GM21528 (cell line): ENCODE measurements around the gene YPEL1.
"Not testable (repeated sequence)": the region's sequence is repeated elsewhere in the genome, so short reads cannot be mapped to it uniquely, and the experiment has no call there.

ENCODE experiments used
- ATAC-seq: cut with Tn5 transposase; IDR thresholded peaks from one replicate; pipeline ENCODE4 v1.9.1; 2021; ENCODE audit warnings: mild to moderate bottlenecking, moderate library complexity; ENCODE audit not compliant: unreplicated experiment, low FRiP score

The YPEL1 gene

DNA sequence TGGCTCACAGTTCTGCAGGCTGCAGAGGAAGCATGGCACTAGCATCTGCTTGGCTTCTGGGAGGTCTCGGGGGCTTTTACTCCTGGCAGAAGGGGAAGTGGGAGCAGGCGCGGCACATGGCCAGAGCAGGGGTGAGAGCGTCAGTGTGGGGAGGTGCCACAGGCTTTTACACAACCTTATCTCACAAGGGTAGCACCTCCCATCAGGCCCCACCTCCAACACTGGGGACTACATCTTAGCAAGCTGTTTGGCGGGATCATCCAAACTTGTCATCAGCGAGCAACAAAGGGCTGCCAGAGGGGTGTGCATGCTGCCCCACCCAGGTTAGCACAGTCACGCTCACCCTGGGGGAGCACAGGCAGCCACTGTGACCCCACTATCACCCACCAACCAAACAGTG lies 18.9 kb upstream of the YPEL1 start:
- no peak for ATAC-seq

DNA sequence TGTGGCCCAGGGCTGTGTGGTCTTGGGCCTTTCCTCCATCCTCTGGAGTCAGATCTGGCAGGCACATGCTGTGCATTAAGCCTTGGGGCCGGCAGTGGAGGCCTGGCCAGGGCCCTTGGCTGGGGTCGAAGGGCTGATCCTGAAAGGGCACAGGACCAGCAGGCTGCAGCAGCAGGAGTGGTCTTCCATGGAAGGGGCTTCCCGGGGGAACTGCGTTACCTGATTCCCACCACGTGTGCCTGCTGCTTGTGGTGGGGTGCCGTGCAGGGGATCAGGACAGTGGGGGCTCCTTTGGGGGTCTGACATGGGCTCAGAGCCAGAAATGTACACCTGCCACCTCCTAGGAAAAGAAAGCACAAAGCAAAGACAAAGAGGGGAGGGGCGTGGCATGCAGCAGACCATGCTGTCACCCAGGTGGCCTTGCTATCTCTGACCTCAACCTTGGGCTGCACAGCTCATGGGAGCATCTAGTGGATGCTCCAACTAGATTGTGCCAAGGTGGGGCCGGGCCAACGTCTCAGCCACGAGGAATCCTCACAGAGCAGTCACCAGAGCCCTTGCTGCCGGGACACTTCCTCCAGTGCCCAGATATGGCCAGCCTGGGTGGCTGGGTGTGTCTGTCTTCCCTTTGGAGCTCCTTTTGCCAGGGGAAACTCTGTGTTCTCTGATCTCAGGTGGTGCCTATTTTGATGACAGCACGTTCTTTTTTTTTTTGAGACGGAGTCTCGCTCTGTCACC lies 17.9 kb upstream of the YPEL1 start:
- no peak for ATAC-seq

DNA sequence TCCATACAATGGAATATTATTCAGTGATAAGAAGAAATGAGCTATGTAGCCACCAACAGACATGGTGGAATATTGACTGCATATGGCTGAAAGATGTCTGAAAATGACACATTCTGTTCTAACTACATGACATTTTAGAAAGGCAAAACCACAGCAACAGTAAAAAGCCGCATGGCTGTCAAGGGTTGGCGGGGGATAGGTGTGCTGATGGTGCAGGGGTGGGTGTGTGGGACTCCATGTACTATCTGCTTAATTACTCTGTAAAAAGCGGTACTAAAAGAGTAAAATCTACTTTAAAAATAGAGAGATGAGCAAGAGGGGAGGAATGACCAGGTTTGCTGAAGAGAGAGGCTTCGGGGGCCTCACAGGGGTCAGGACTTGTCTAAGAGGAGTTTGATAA lies 16.7 kb upstream of the YPEL1 start:
- no peak for ATAC-seq

DNA sequence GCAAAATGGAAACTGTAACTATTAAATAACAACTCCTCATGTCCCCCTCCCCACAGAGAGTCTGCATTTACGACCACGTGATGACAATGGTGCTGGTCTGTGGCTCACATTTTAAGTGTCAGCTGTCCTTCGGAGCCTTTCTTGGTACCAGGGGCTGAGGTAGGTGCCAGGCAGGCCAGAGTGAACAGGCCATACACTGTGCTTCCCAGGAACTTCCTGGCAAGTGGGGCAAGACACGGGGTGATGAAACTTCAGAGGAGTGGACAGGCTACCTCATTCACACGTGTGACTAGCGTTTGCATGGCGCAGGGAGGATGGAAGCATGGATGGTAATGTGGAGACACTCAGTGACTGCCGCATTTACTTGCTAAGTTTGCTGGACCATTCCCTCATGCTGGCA lies 10.4 kb upstream of the YPEL1 start:
- ATAC-seq = no peak

DNA sequence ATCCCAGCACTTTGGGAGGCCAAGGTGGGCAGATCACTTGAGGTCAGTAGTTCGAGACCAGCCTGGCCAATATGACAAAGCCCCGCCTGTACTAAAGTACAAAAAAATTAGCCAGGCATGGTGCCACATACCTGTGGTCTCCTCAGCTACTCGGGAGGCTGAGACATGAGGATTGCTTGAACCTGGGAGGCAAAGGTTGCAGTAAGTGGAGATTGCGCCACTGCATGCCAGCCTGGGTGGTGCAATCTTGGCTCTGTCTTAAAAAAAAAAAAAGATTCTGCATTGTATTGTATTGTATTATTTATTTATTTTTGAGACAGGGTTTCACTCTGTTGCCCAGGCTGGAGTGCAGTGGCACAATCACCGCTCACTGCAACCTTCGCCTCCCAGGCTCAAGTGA lies 9.3 kb upstream of the YPEL1 start:
- not testable (repeated sequence) for ATAC-seq

DNA sequence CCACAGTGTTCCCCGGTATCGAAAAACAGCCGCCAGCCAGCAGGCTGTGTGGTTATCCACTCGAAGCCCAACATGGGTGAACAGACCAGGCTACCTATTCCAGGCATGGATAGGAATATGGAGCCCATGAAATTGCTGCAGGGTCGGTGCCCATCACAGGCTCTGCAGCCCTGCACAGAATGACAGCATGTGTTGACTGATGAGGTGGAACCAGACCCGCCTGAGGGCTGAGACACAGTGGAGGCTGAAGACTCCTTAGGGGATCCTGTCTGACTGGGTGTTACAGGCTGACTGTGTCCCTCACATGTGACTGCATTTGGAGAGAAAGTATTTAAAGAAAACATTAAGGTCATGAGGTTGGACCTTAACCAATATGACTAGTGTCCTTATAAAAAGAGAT lies 6.2 kb upstream of the YPEL1 start:
- no peak for ATAC-seq

DNA sequence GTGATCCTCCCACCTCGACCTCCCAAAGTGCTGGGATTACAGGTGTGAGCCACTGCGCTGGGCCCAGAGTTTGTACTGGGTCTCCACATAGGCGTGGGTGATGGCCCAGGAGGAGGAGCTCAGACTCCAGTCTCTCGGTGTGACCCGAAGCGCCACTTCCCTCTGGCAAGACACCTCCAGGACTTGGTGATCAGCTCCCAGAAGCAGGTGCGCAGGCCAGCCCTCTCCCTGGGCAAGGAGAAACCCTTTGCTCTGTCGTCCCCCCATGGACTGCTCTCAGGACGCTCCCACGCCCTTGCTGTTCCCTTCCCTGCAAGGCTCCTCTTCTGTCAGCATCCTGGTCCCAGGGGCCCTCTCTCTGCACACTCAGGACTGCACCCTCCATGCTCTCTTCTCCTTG lies 5.5 kb upstream of the YPEL1 start:
- ATAC-seq = no peak

DNA sequence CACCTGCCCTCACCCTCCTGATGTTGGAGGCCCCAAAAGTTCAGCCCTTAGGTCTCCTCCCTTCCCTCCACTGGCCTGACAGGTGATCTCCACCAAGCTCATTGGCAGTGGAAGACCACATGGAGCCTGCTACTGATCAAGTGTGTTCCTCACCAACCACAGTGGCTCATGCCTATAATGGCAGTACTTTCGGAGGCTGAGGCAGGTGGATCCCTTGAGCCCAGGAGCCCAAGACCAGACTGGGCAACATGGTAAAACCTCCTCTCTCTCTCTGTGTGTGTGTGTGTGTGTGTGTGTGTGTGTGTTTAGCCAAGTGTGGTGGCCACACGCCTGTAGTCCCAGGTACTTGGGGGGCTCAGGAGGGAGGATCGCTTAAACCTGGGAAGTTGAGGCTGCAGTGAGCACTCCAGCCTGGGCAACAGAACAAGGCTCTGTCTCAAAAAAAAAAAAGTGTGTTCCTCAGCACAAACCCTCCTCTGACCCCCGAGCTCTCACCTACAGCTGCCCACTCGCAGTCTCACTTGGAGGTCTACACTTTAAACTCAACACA lies 4.3 kb upstream of the YPEL1 start:
- ATAC-seq = no peak

DNA sequence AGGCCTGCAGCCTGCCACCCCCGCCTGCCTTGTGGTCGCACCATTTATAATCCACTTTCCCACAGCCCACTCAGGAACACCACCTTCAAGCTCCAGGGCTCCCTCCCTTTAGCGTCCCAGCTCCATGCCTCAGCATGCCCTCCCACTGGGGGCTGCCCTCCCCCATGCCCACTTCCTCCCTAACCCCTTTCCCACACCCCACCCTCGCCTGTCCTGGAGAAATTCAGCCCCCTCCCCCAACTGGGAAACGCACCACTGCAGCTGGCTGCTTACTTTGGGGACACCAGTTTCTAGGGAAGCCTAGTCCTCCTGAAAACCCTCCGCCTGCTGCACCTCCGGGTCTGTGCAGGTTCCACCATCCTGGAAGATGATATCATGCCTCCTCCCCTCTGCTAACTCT lies 3.4 kb upstream of the YPEL1 start:
- ATAC-seq = no peak

DNA sequence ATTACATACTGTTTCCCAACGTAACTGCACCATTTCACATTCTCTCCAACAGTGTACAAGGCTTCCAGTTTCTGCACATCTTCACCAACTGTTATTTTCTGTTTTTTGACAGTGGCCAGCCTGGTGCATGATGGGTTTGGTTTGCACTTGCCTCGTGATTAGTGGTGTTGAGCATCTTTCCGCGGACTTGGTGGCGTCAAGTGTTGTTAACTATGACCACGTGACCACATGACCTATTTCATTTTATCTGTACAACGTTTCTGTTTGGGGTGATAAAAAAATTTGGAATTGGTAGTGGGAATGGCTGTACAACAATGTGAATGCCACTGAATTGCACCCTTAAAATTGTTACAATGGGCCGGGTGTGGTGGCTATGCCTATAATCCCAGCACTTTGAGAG lies 2.5 kb upstream of the YPEL1 start:
- no peak for ATAC-seq

DNA sequence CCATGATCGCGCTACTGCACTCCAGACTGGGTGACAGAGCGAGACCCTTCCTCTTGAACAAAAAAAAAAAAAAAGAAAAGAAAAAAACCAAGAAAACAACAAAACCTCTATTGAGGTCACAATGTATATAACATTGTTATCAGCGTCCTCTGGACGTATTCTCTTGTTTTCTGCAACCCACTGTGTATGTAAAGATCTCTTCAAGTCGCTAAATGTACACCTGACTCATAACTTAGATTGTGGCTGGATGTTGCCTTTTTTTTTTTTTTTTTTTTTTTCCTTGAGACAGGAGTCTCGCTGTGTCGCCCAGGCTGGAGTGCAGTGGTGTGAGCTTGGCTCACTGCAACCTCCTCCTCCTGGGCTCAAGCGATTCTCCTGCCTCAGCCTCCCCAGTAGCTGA lies 1.4 kb upstream of the YPEL1 start:
- no peak for ATAC-seq

DNA sequence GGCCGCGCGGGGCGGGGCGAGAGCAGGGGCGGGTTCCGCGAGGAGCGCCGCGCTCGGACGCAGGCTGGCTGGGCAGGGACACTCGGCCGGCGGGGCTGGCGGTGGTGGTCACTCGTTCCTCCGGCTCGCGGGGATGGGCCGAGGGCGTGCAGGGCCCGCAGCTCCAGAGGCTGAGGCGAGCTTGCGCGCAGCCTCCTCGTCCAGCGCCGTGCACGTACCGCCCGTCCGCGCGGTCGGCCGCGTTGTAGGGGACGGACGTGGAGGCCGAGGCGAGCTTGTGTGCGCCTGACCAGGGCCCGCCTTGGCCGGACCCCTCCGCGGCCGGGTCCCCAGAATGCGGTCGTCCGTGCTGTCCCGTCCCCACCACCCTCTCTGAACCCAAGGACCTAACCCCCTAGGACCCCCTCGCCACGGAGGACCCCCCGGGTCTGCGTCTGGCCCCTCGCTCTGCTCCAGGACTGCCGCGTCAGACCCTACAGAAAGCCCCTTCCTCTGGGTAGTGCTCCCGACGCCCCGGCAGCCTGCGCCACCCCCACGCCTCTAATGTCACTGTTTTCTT lies 569 bp upstream of the YPEL1 start:
- peak; percentile 8 for ATAC-seq

DNA sequence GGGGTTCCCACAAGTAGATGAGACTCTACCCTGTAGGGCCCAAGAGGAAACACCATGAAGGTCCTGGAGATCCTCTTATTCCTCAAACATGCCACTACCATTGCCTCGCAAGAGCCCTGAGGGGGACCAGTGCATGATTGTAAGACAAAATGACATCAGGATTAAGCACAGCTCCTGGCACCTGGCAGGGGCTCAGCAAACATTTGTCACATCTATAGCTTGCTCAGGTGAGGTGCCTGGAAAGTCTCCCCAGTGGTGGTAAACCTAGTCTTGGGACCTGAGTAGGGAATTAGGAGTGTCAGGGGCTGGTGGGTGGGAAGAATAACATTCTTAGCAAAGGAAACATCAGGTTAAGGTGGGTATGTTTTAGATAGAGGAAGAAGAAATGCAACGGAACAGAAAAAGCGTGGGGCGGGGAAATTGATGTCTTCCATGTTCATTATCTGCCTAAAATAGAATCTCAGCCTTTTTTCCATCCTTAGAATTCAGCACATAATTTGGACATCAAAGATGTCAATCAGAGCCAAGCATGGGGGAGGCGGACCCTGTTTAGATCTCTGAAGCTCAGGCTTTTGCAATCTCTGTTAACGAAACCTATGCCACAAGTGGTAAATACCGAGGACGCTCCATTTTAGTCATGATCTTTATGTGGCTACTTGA lies 924 bp downstream of the YPEL1 start:
- no peak for ATAC-seq

DNA sequence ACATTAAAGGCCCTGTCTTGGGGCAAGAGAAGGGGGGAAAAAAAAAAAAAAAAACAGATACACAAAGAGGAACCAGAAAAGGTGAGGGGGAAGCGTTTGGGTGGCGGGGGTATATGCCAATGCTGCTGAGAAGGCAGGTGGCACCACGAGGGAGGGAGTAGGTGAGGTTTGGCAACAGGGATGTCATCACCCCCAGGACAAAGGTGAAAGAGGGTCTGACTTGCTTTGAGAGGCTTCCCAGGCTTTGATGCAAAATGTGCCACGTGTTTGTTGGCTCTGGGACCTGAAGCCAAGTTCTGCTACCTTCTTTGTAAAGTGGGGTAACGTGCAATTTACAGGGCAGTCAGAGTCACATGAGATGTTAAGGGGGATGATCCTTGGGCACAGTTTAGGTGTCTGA lies 4.1 kb downstream of the YPEL1 start:
- ATAC-seq = no peak

DNA sequence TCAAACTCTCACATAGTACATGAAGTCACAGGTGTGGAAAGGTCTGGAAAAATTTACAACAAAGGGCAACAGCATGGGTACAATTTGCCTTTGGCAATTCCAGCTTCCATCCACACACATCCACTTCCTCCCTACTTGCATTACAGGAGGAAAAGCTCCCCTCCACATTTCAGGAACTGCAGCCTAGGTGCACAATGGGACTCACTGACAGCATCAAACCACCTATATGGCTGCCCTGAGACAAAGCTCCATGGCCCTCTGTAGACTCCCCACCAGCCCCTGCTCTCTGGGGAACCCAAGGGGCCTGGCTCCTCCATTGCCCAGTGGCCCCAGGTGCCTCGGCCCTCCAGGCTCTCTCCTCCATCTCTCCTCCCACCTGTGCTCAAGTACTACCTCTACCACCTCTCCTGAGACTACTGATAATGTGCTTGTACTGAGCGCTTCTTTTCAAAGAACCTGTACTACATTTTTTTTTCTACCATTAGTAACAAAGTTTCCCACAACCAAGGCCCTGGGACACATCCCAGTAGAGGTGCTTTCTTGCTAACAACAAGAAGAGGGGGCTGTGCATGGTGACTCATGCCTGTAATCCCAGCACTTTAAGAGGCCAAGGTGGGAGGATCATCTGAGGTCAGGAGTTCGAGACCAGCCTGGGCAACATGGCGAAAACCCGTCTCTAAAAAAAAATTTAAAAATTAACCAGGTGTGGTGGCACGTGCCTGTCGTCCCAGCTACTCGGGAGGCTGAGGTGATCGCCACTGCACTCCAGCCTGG lies 4.9 kb downstream of the YPEL1 start:
- ATAC-seq = no peak

DNA sequence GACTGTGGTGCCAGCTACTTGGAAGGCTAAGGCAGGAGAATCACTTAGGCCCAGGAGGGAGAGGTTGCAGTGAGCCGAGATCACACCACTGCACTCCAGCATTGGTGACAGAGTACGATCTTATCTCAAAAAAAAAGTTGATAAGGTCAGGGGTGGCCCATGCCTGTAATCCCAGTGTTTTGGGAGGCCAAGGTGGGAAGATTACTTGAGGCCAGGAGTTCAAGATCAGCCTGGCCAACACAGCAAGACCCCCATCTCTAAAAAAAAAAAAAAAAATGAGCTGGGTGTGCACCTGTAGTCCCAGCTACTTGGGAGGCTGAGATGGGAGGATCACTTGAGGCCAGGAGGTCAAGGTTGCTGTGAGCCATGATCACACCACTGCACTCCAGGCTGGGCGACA lies 6.4 kb downstream of the YPEL1 start:
- ATAC-seq = not testable (repeated sequence)

DNA sequence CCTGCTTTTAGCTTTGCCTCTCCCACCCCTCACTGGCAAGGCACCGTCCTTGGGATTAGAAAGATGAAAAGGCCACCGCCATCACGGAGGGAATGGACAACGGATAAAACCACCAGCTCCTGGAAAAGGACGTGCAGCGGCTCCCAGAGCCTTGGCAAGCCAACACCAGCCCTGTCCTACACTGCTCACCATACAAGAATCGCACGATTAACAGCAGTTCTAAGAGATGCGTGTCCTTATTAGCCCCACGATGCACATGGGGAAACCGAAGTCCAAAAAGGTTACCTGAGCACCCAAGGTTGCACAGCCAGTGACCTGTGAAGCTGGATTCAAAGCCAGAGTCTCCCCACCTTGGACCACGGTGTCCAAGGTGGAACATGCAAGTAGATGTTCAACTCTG lies 7.3 kb downstream of the YPEL1 start:
- ATAC-seq = no peak

DNA sequence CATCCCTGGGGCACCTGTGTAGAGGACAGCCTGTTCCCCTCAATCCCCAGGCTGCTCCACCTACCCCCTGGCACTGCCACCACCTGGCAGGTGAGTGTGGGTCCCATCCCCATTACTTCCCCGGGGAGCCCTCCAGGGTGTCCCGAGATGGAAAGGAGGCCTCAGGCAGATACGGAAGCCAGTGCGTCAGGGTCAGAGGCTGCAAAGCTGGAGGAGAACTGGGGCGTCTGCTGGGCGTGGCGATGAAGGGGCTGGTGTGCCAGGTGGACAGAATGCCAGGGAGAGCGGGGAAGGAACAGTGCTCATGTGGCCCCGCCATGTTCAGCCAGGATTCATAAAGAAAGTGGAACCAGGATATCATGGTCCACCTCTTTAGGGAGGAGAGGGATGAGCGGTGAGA lies 7.8 kb downstream of the YPEL1 start:
- no peak for ATAC-seq

DNA sequence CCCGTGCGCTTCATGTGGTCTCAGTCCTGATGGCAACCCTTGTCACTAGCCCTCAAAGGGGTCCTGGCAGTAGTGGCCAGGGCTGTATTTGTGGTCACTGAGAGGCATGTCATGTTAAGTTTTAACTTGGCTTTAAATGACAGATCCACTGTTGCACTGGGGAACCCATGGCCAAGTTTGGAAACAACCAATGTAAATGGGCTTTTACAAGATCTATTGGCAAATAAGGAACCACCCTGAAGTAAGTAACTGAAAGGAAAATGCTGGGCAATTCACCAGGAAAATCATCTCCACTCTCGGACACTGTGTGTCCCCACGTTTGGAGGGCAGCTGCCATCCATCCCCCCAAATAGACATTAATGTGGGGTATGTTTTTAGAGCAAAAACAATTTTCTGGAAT lies 8.4 kb downstream of the YPEL1 start:
- ATAC-seq = no peak

DNA sequence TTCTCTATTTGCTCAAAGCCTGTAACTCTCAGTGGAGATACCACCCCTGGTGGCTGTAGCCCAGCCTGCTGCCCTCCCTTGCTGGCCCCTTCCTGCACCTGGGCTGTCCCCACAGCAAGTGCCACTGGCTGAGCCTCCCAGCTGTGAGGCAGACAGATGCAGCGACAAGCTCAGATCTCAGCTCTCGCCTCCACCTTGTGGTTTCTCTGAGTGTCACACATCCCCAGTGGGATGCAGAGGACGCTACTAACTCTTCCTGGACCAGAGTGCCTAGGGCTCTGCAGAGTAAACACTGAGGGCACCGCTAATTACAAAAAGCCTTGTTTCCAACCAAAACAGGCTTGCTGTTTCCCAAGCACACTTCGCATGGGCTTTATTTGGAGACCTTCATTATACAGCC lies 8.9 kb downstream of the YPEL1 start:
- ATAC-seq = no peak
